Nephron progenitor cell (in vitro differentiated cells): Measurements from ENCODE around the gene PEMT.
A peak's percentile ranks its signal among the peaks of the same experiment; 100 is the strongest.

Experiments used
- DNase-seq: peaks from one replicate; pipeline ENCODE4 v3.0.0; 2021
- H3K27ac Mint-ChIP-seq: 2 replicates; pipeline ENCODE4 v1.8.0; 2021; ENCODE audit warnings: mild to moderate bottlenecking, moderate library complexity, mixed read lengths
- H3K27me3 Mint-ChIP-seq: 2 replicates; pipeline ENCODE4 v1.8.0; 2021; ENCODE audit warnings: mild to moderate bottlenecking, low read depth, mixed read lengths; ENCODE audit not compliant: poor library complexity
- H3K36me3 Mint-ChIP-seq: 2 replicates; pipeline ENCODE4 v1.8.0; 2021; ENCODE audit warnings: low read depth, mixed read lengths
- H3K4me1 Mint-ChIP-seq: 2 replicates; pipeline ENCODE4 v1.8.0; 2021; ENCODE audit warnings: mixed read lengths
- H3K4me3 Mint-ChIP-seq: 2 replicates; pipeline ENCODE4 v1.8.0; 2021; ENCODE audit warnings: mild to moderate bottlenecking, moderate library complexity, mixed read lengths
- H3K9me3 Mint-ChIP-seq: 2 replicates; pipeline ENCODE4 v1.8.0; 2021; ENCODE audit warnings: mild to moderate bottlenecking, moderate library complexity, mixed read lengths
- TF ChIP-seq, protein P1 (sequence below): fragments of 200-600 bp; sonication (generic); IDR thresholded peaks from 2 replicates; pipeline ENCODE4 v1.5.0; 2021; ENCODE audit warnings: antibody characterized with exemption

PEMT gene

DNA sequence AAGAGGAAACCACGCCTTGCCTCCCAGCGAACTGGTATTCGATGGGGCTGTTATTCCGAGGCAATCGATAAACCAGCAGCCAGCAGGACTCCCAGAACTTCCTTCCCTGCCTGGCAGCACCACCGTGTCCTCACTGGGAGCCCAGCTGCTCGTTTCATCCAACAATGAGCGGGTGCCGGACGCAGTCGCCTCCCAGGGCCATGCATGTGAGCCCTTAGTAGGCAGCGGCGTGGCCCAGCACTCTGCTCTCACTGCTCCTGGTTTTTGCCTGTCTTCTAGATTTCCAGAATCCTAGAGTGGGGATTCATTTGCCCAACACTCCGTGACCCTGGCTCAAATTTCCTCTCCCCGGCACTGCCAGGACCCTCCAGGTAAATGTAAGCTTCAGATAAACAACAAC is 66.2 kb downstream of the PEMT start:
- Mint-ChIP-seq H3K4me3 (no peak overlapping the region), H3K27ac (no peak overlapping the region), H3K4me1 (peaks cover 28% of the 10 kb centered on the region), H3K9me3 (peaks cover 6% of the 10 kb centered on the region), H3K36me3 (peaks cover 5% of the 10 kb centered on the region), H3K27me3 (no peaks in the 10 kb centered on the region)
- DNase-seq, result no peak
- TF ChIP-seq, protein P1, sequence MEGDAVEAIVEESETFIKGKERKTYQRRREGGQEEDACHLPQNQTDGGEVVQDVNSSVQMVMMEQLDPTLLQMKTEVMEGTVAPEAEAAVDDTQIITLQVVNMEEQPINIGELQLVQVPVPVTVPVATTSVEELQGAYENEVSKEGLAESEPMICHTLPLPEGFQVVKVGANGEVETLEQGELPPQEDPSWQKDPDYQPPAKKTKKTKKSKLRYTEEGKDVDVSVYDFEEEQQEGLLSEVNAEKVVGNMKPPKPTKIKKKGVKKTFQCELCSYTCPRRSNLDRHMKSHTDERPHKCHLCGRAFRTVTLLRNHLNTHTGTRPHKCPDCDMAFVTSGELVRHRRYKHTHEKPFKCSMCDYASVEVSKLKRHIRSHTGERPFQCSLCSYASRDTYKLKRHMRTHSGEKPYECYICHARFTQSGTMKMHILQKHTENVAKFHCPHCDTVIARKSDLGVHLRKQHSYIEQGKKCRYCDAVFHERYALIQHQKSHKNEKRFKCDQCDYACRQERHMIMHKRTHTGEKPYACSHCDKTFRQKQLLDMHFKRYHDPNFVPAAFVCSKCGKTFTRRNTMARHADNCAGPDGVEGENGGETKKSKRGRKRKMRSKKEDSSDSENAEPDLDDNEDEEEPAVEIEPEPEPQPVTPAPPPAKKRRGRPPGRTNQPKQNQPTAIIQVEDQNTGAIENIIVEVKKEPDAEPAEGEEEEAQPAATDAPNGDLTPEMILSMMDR, result no peak

- no peaks in the 10 kb centered on the region for H3K27me3 Mint-ChIP-seq
- H3K4me3 Mint-ChIP-seq, result no peak overlapping the region
These were observed 67.6 kb downstream of the PEMT start for GRCh38 chr17:17523731-17524490.

DNA sequence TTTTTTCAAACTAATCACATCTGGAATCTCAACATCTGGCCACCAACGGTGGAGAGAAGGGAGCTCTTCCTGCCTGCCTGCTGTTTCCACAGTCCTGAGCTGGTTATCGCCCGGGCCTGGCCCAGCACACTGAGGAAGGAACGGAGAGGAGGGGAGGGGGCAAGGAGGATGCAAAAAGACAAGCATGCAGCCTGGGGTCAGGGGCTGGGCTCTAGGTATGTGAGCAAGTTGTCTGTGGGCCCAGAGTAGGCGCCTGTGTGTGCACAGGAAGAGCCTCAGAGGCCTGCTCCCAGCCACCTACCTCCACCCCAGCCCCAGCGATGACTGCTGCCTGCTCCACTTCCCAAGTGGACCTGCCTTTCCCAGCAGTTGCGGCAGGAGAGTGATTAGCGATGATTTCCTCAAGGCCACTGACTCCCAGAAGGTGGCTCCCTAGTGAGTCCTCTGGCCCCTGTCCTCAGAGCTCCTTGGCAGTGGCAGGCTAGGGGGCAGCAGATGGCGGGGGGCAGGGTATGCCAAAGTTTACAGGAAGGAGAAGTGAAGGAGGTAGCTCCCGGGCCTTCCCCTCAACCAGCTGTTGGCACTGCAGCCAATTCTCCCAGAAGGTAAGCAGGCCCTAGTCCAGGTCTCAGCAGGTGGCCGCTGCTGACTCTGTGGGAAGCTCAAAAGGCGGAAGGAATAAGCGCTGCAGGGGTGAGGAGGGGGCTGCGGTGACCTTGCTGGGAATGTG is 68.3 kb downstream of the PEMT start:
- peaks cover 6% of the 10 kb centered on the region for H3K9me3 Mint-ChIP-seq
- H3K27me3 Mint-ChIP-seq, result no peaks in the 10 kb centered on the region
- TF ChIP-seq, protein P1, result no peak
- no peak for DNase-seq
- no peak overlapping the region for H3K4me3 Mint-ChIP-seq
- no peak overlapping the region for H3K27ac Mint-ChIP-seq
- peaks cover 5% of the 10 kb centered on the region for H3K36me3 Mint-ChIP-seq
- peaks cover 35% of the 10 kb centered on the region for H3K4me1 Mint-ChIP-seq

More at GRCh38 chr17:17523731-17524490, 67.6 kb downstream of the PEMT start:
- Mint-ChIP-seq H3K4me1 (peaks cover 28% of the 10 kb centered on the region), H3K36me3 (peaks cover 5% of the 10 kb centered on the region), H3K9me3 (peaks cover 6% of the 10 kb centered on the region), H3K27ac (peak overlapping the region; percentile 81)
- TF ChIP-seq, protein P1, result no peak
- DNase-seq, result no peak

DNA sequence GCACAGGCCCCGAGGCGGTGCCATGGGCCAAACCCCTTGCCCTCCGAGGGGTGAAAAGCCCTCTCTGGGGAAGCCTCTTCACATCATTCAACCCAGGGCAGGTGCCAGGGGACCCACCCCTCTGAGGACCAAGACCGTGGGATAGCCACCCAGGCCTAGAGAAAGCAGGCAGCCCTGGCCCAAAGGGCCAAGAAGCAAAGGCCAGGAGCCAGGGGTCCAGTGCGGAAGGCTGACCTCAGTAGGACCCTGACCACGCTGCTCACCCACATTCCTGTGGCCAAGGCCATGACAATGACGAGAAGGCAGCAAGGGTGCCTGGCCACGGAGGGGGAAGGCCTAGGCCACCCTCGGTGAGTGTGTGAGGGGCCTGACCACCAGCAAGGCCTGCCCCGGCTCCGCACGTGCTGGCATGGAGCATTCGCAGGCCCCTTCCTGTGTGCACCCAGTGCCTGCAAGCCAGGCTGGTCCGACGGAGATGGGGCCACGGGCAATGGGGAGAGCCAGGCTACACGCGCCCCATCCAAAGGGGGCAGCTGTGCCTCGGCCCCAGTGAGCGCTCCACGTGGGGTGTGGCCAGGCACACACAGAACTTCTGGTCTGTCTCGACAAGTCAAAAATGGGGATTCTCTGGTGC is 70.8 kb downstream of the PEMT start:
- Mint-ChIP-seq H3K27me3 (no peaks in the 10 kb centered on the region), H3K4me1 (peaks cover 59% of the 10 kb centered on the region), H3K27ac (no peak overlapping the region), H3K9me3 (peaks cover 6% of the 10 kb centered on the region), H3K36me3 (peaks cover 5% of the 10 kb centered on the region), H3K4me3 (no peak overlapping the region)
- no peak for DNase-seq
- TF ChIP-seq, protein P1, result no peak

DNA sequence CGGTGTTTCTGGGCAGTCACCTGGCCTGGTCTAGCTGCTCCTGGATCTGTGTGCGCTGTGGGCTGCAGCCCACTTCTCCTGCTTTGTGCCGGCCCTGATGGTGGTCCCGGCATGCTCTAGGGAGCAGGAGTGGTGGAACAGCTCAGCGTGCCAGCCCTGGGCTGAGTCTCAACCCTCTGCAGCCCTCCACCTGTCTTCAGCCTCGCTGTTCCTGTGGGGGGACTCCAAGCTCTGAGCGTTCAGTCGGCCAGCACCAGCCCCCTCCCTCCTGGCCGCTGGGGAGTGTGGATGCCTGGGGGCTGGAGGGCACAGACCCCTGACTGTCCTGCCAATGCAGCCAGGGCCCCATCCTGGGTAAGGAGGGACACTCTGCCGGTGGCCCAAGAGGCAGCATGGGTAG is 71.6 kb downstream of the PEMT start:
- no peak overlapping the region for H3K4me3 Mint-ChIP-seq
- H3K36me3 Mint-ChIP-seq, result no peaks in the 10 kb centered on the region
- H3K9me3 Mint-ChIP-seq, result no peaks in the 10 kb centered on the region
- peaks cover 61% of the 10 kb centered on the region for H3K4me1 Mint-ChIP-seq
- no peak overlapping the region for H3K27ac Mint-ChIP-seq
- TF ChIP-seq, protein P1, result no peak
- H3K27me3 Mint-ChIP-seq, result no peaks in the 10 kb centered on the region
- DNase-seq, result no peak
